H1 (cell line): ENCODE data around the gene PID1. TPM values are rescaled to one million over a fixed set of nuclear protein-coding genes. Genes with fewer than 3 reads are reported as not detected.

Source experiments
- CTCF ChIA-PET: fragments of 300-600 bp; sonication (Branson Sonifier 250); formaldehyde crosslinking; loops from one replicate; lab custom pipeline; 2021; ENCODE audit not compliant: partially characterized antibody; lab: Charles Lee
- POLR2A ChIA-PET: fragments of 300-600 bp; sonication (Branson Sonifier 250); formaldehyde crosslinking; loops from one replicate; lab custom pipeline; 2021; ENCODE audit warnings: inconsistent platforms; ENCODE audit not compliant: partially characterized antibody; lab: Charles Lee
- DNase-seq, 2 experiments: peaks; one replicate each; pipeline versions ENCODE4 v3.0.0 to v3.0.0-alpha.2; 2010 to 2022; ENCODE audit warnings: low spot score in 2 of 2, low read depth in 1 of 2, mixed read lengths in 1 of 2
- FAIRE-seq: peaks from 2 replicates; lab custom pipeline; 2011; peaks lifted over from hg19 to GRCh38; lab: Jason Lieb, UNC
- H2AFZ ChIP-seq: 2 replicates; pipeline ENCODE4 v1.8.1; 2012; ENCODE audit warnings: low read length, inconsistent platforms
- H2AK5ac ChIP-seq: 2 replicates; pipeline ENCODE4 v1.6.1; 2013; ENCODE audit warnings: low read depth, low read length
- H2BK120ac ChIP-seq: replicated peaks from 2 replicates; pipeline ENCODE3; 2013; ENCODE audit warnings: low read depth, low read length, inconsistent platforms
- H2BK12ac ChIP-seq: 2 replicates; pipeline ENCODE4 v1.6.1; 2013; ENCODE audit warnings: low read depth, low read length
- H2BK15ac ChIP-seq: 2 replicates; pipeline ENCODE4 v1.6.1; 2013; ENCODE audit warnings: low read length
- H2BK20ac ChIP-seq: 2 replicates; pipeline ENCODE4 v1.6.1; 2013; ENCODE audit warnings: low read length
- H2BK5ac ChIP-seq: 2 replicates; pipeline ENCODE4 v1.6.1; 2013; ENCODE audit warnings: low read depth, low read length
- H3K14ac ChIP-seq: 2 replicates; pipeline ENCODE4 v1.6.1; 2013; ENCODE audit warnings: inconsistent platforms; ENCODE audit not compliant: insufficient read length
- H3K18ac ChIP-seq: 2 replicates; pipeline ENCODE4 v1.6.1; 2013; ENCODE audit warnings: low read length; ENCODE audit errors: extremely low read depth
- H3K23ac ChIP-seq: 2 replicates; pipeline ENCODE4 v1.6.1; 2013; ENCODE audit warnings: inconsistent platforms; ENCODE audit not compliant: insufficient read length
- H3K23me2 ChIP-seq: 2 replicates; pipeline ENCODE4 v1.6.1; 2013; ENCODE audit warnings: low read depth, low read length
- H3K27ac ChIP-seq: 2 replicates; pipeline ENCODE4 v1.6.1; 2011; ENCODE audit warnings: low read depth, low read length, inconsistent platforms
- H3K27me3 ChIP-seq, 4 experiments: replicated peaks in 1 of 4; 1 replicate in 1 of 4; 2 replicates in 3 of 4; pipeline versions ENCODE4 v1.6.1 to v1.8.1; 2011 to 2013; ENCODE audit warnings: low read length in 3 of 4, mild to moderate bottlenecking in 3 of 4, inconsistent platforms in 2 of 4, mixed read lengths in 2 of 4, moderate library complexity in 1 of 4; ENCODE audit not compliant: control insufficient read depth in 3 of 4, insufficient read depth in 3 of 4; ENCODE audit errors: extremely low read depth in 1 of 4
- H3K36me3 ChIP-seq, 4 experiments: 2 replicates each; pipeline versions ENCODE4 v1.6.1 to v1.8.1; 2011 to 2013; ENCODE audit warnings: mild to moderate bottlenecking in 4 of 4, low read length in 3 of 4, moderate library complexity in 2 of 4, control low read depth in 1 of 4, inconsistent platforms in 1 of 4; ENCODE audit not compliant: insufficient read depth in 4 of 4, control insufficient read depth in 2 of 4
- H3K4ac ChIP-seq: replicated peaks from 2 replicates; pipeline ENCODE3; 2013; ENCODE audit warnings: low read length, low read depth, mixed read lengths, inconsistent platforms; ENCODE audit not compliant: insufficient read length
- H3K4me1 ChIP-seq, 4 experiments: replicated peaks in 1 of 4; 1 replicate in 1 of 4; 2 replicates in 3 of 4; pipeline versions ENCODE4 v1.6.1 to v1.8.1; 2011 to 2013; ENCODE audit warnings: low read length in 3 of 4, inconsistent platforms in 2 of 4, mixed read lengths in 1 of 4; ENCODE audit not compliant: insufficient read depth in 4 of 4, control insufficient read depth in 3 of 4
- H3K4me2 ChIP-seq, 2 experiments: 2 replicates each; pipeline versions ENCODE4 v1.6.1 to v1.8.1; 2011 to 2013; ENCODE audit warnings: low read depth in 2 of 2, low read length in 2 of 2, control low read depth in 1 of 2, inconsistent platforms in 1 of 2, mild to moderate bottlenecking in 1 of 2; ENCODE audit not compliant: insufficient read depth in 1 of 2
- H3K4me3 ChIP-seq, 4 experiments: fragments of 200-600, 300-600 bp in 1 of 4; sonication (generic), shearing (Covaris generic), sonication (Bioruptor Twin) in 1 of 4; 2 replicates each; pipeline versions ENCODE4 v1.5.1 to v1.8.1; 2011 to 2016; ENCODE audit warnings: low read length in 4 of 4, low read depth in 3 of 4, control low read depth in 2 of 4, inconsistent platforms in 2 of 4, mild to moderate bottlenecking in 2 of 4, mixed read lengths in 1 of 4, moderate library complexity in 1 of 4; ENCODE audit not compliant: insufficient read depth in 2 of 4; ENCODE audit errors: extremely low read depth in 1 of 4
- H3K56ac ChIP-seq: replicated peaks from 2 replicates; pipeline ENCODE3; 2013; ENCODE audit warnings: low read depth, mild to moderate bottlenecking, mixed read lengths, low read length, inconsistent platforms; ENCODE audit not compliant: insufficient read length
- H3K79me1 ChIP-seq: 2 replicates; pipeline ENCODE4 v1.6.1; 2013; ENCODE audit warnings: low read depth, low read length, control low read depth
- H3K79me2 ChIP-seq, 2 experiments: 2 replicates each; pipeline versions ENCODE4 v1.6.1 to v1.8.1; 2012 to 2013; ENCODE audit warnings: low read length in 2 of 2, mild to moderate bottlenecking in 2 of 2, inconsistent platforms in 1 of 2; ENCODE audit not compliant: insufficient read depth in 2 of 2, control insufficient read depth in 1 of 2
- H3K9ac ChIP-seq, 4 experiments: replicated peaks in 1 of 4; 1 replicate in 1 of 4; 2 replicates in 3 of 4; pipeline versions ENCODE4 v1.6.1 to v1.8.1; 2011 to 2013; ENCODE audit warnings: low read depth in 3 of 4, low read length in 3 of 4, control low read depth in 2 of 4, mild to moderate bottlenecking in 2 of 4, moderate library complexity in 2 of 4, inconsistent platforms in 1 of 4; ENCODE audit errors: extremely low read depth in 1 of 4
- H3K9me3 ChIP-seq, 2 experiments: 2 replicates each; pipeline versions ENCODE4 v1.6.1 to v1.8.1; 2012 to 2013; ENCODE audit warnings: mild to moderate bottlenecking in 2 of 2, moderate library complexity in 2 of 2, control low read depth in 1 of 2, inconsistent platforms in 1 of 2, low read depth in 1 of 2, low read length in 1 of 2, mixed read lengths in 1 of 2; ENCODE audit not compliant: insufficient read depth in 2 of 2
- H4K20me1 ChIP-seq, 2 experiments: replicated peaks in 1 of 2; 2 replicates each; pipeline versions ENCODE3 to v1.8.1; 2011 to 2013; ENCODE audit warnings: inconsistent platforms in 2 of 2, low read length in 2 of 2, mild to moderate bottlenecking in 1 of 2; ENCODE audit not compliant: insufficient read depth in 2 of 2, control insufficient read depth in 1 of 2
- H4K5ac ChIP-seq: 2 replicates; pipeline ENCODE4 v1.6.1; 2013; ENCODE audit warnings: low read length, low read depth, mixed read lengths, inconsistent platforms; ENCODE audit not compliant: insufficient read length
- H4K8ac ChIP-seq: 2 replicates; pipeline ENCODE4 v1.8.0; 2013; ENCODE audit warnings: mild to moderate bottlenecking, moderate library complexity, low read length, inconsistent platforms; ENCODE audit not compliant: insufficient read depth; ENCODE audit errors: extremely low read depth
- H4K91ac ChIP-seq: replicated peaks from 2 replicates; pipeline ENCODE3; 2013; ENCODE audit warnings: low read length, mixed read lengths, inconsistent platforms; ENCODE audit not compliant: insufficient read length
- EP300 ChIP-seq, 2 experiments: IDR thresholded peaks; 1 replicate in 1 of 2; 2 replicates in 1 of 2; pipeline ENCODE4 v1.6.1; 2011 to 2012; ENCODE audit warnings: low read depth in 2 of 2, low read length in 2 of 2, mild to moderate bottlenecking in 2 of 2, borderline replicate concordance in 1 of 2, inconsistent platforms in 1 of 2, moderate library complexity in 1 of 2
- KDM4A ChIP-seq: IDR thresholded peaks from one replicate; pipeline ENCODE4 v1.7.1; 2012; ENCODE audit warnings: low read depth, mild to moderate bottlenecking, moderate library complexity, low read length, inconsistent platforms; ENCODE audit not compliant: severe bottlenecking
- NRF1 ChIP-seq: IDR thresholded peaks from 2 replicates; pipeline ENCODE4 v1.6.1; 2011; ENCODE audit warnings: mild to moderate bottlenecking, low read depth, low read length, improper control_type of control experiment
- polyA plus RNA-seq, 7 experiments: library from polyadenylated mRNA; depleted of rRNA in 3 of 7; stranded (reverse) in 5 of 7; unstranded in 2 of 7; fragments of >200 nt in 5 of 7; fragments of 200-250 nt in 2 of 7; gene quantifications; 1 replicate in 5 of 7; 2 replicates in 1 of 7; 4 replicates in 1 of 7; pipeline versions ENCODE4 v1.2.1 to v1.2.3, GENCODE V29; 2011 to 2013; ENCODE audit warnings: missing spikeins in 2 of 7, mixed read lengths in 2 of 7
- total RNA-seq: library from RNA; stranded (reverse); fragmentation: NEBNext Ultra II Directional; extraction: Animal tissue kit (Norgen Biotek cat#: 25700); gene quantifications from 2 replicates; pipeline ENCODE4 v1.2.1, GENCODE V29; 2021

Gene PID1
- total and polyA plus RNA-seq, 2 of the 8 experiments (the other 6 are each of a cell fraction or from before 2014, with no cell fraction given), result 1.5 to 3.3 TPM

DNA sequence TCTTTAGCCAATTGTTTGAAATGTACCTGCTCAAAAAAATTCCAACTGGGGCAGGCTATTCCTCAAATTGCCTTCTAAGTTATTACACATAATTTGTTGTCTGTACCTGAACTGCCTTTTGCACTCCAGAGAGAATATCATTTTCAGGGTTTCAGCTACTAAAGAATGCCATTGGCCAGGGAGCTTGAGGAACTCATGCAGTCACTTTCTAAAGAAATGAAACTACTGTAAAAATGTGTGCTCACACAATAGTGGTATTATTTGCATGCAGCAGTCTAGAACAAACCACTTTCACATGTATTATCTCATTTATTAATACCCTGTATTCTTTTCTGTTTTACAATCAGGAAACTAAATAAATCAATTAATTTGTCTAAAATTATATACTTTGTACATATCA lies 152.2 kb downstream of the PID1 start:
- H3K36me3 ChIP-seq, result no peaks in the 10 kb centered on the region
- no peaks in the 10 kb centered on the region for H4K20me1 ChIP-seq
- H3K9me3 ChIP-seq, result no peaks in the 10 kb centered on the region
- H3K4me1 ChIP-seq, result no peaks in the 10 kb centered on the region
- H2AFZ ChIP-seq, result no peak overlapping the region
- H3K23ac ChIP-seq, result no peak overlapping the region
- no peak overlapping the region for H2BK12ac ChIP-seq
- H4K8ac ChIP-seq, result no peak overlapping the region
- CTCF ChIA-PET, result no interaction called here
- H3K4ac ChIP-seq, result no peak overlapping the region
- H2BK15ac ChIP-seq, result no peak overlapping the region
- H3K18ac ChIP-seq, result no peak overlapping the region
- no peak for FAIRE-seq
- H3K79me1 ChIP-seq, result no peaks in the 10 kb centered on the region
- no peaks in the 10 kb centered on the region for H3K27me3 ChIP-seq
- no peak overlapping the region for H3K14ac ChIP-seq
- DNase-seq, result no peak
- no peak overlapping the region for H3K27ac ChIP-seq
- no peak overlapping the region for H2BK120ac ChIP-seq
- POLR2A ChIA-PET, result no interaction called here
- H3K9ac ChIP-seq, result no peak overlapping the region
- H3K79me2 ChIP-seq, result no peaks in the 10 kb centered on the region
- no peak overlapping the region for H2AK5ac ChIP-seq
- TF ChIP-seq KDM4A (no peak), NRF1 (no peak), EP300 (IDR thresholded peaks at IDR 0.05; ENCODE audit: borderline replicate concordance in 1 of 2, low read depth in 2 of 2, low read length in 2 of 2) (no peak)
- H3K4me3 ChIP-seq, result no peak overlapping the region
- no peak overlapping the region for H2BK5ac ChIP-seq
- no peak overlapping the region for H3K4me2 ChIP-seq
- H4K5ac ChIP-seq, result no peak overlapping the region
- no peak overlapping the region for H3K56ac ChIP-seq
- H4K91ac ChIP-seq, result no peak overlapping the region
- H2BK20ac ChIP-seq, result no peak overlapping the region
- no peaks in the 10 kb centered on the region; the same call in 1 of the 2 replicates for H3K23me2 ChIP-seq
